SK-N-SH treated with all-trans-retinoic acid at 6 μM for 48 hours (cell line): ENCODE results near the gene SEPHS1.

Experiments
- ATAC-seq: fragments of 200-7000 bp; cut with Tn5 transposase; 3 replicates; pipeline ENCODE4 v1.9.1; 2020; ENCODE audit warnings: mild to moderate bottlenecking, moderate library complexity
- ARNTL ChIP-seq: fragments of 450-650 bp; formaldehyde crosslinking; IDR thresholded peaks from 2 replicates; pipeline ENCODE4 v1.5.0; 2020; ENCODE audit warnings: low read depth, mild to moderate bottlenecking, moderate library complexity, borderline replicate concordance
- BACH2 ChIP-seq: fragments of 250-450 bp; sonication (Bioruptor Pico); IDR thresholded peaks from 2 replicates; pipeline ENCODE4 v1.9.0; 2021; ENCODE audit warnings: mild to moderate bottlenecking, borderline replicate concordance
- CSDC2 ChIP-seq: fragments of 250-450 bp; sonication (Bioruptor Pico); IDR thresholded peaks from 2 replicates; pipeline ENCODE4 v1.5.0; 2020; ENCODE audit warnings: mild to moderate bottlenecking, moderate library complexity
- ESRRG ChIP-seq: fragments of 250-450 bp; sonication (Bioruptor Pico); IDR thresholded peaks from 2 replicates; pipeline ENCODE4 v1.6.1; 2021; ENCODE audit warnings: mild to moderate bottlenecking
- GLIS3 ChIP-seq: fragments of 250-450 bp; sonication (Bioruptor Pico); IDR thresholded peaks from 2 replicates; pipeline ENCODE4 v1.5.0; 2020; ENCODE audit warnings: mild to moderate bottlenecking, moderate library complexity
- ISL1 ChIP-seq: fragments of 250-450 bp; sonication (Bioruptor Pico); IDR thresholded peaks from 2 replicates; pipeline ENCODE4 v2.1.2; 2022; ENCODE audit warnings: mild to moderate bottlenecking, moderate library complexity
- OSR1 ChIP-seq: fragments of 250-450 bp; sonication (Bioruptor Pico); IDR thresholded peaks from 2 replicates; pipeline ENCODE4 v1.8.0; 2022; ENCODE audit warnings: moderate library complexity, mild to moderate bottlenecking, inconsistent platforms
- PATZ1 ChIP-seq: fragments of 250-450 bp; sonication (Bioruptor Pico); IDR thresholded peaks from 2 replicates; pipeline ENCODE4 v1.8.0; 2020; ENCODE audit warnings: mild to moderate bottlenecking, moderate library complexity, borderline replicate concordance
- POU6F1 ChIP-seq: fragments of 250-450 bp; sonication (Bioruptor Pico); IDR thresholded peaks from 2 replicates; pipeline ENCODE4 v1.8.0; 2021; ENCODE audit warnings: low read depth, mild to moderate bottlenecking, moderate library complexity, borderline replicate concordance
- PPARA ChIP-seq: fragments of 250-450 bp; sonication (Bioruptor Pico); IDR thresholded peaks from 2 replicates; pipeline ENCODE4 v1.5.0; 2020; ENCODE audit warnings: mild to moderate bottlenecking, borderline replicate concordance
- RARB ChIP-seq: fragments of 250-450 bp; sonication (Bioruptor Pico); IDR thresholded peaks from 2 replicates; pipeline ENCODE4 v1.8.0; 2021; ENCODE audit warnings: mild to moderate bottlenecking, moderate library complexity
- SNAI2 ChIP-seq: fragments of 250-450 bp; sonication (Bioruptor Pico); IDR thresholded peaks from 2 replicates; pipeline ENCODE4 v1.5.0; 2020; ENCODE audit warnings: mild to moderate bottlenecking, moderate library complexity
- TCF4 ChIP-seq: fragments of 250-450 bp; sonication (Bioruptor Pico); IDR thresholded peaks from 2 replicates; pipeline ENCODE4 v1.8.0; 2021; ENCODE audit warnings: mild to moderate bottlenecking, moderate library complexity, borderline replicate concordance
- TOX ChIP-seq: fragments of 250-450 bp; sonication (Bioruptor Pico); IDR thresholded peaks from 2 replicates; pipeline ENCODE4 v1.8.0; 2021; ENCODE audit warnings: mild to moderate bottlenecking, moderate library complexity, borderline replicate concordance
- ZC3H10 ChIP-seq: fragments of 250-450 bp; sonication (Bioruptor Pico); IDR thresholded peaks from 2 replicates; pipeline ENCODE4 v1.5.1; 2021; ENCODE audit warnings: mild to moderate bottlenecking, moderate library complexity
- ZFP3 ChIP-seq: fragments of 250-450 bp; sonication (Bioruptor Pico); IDR thresholded peaks from 2 replicates; pipeline ENCODE4 v1.5.0; 2020; ENCODE audit warnings: mild to moderate bottlenecking, moderate library complexity
- ZFP30 ChIP-seq: fragments of 450-650 bp; formaldehyde crosslinking; IDR thresholded peaks from 2 replicates; pipeline ENCODE4 v1.5.0; 2022; ENCODE audit warnings: mild to moderate bottlenecking, moderate library complexity
- ZNF565 ChIP-seq: fragments of 450-650 bp; formaldehyde crosslinking; conservative IDR thresholded peaks from 2 replicates; pipeline ENCODE4 v1.5.0; 2020; ENCODE audit warnings: low read depth, mild to moderate bottlenecking, moderate library complexity
- ZNF70 ChIP-seq: fragments of 450-650 bp; formaldehyde crosslinking; IDR thresholded peaks from 2 replicates; pipeline ENCODE4 v1.5.0; 2020; ENCODE audit warnings: mild to moderate bottlenecking, moderate library complexity
- ZNF8 ChIP-seq: fragments of 450-650 bp; formaldehyde crosslinking; IDR thresholded peaks from 2 replicates; pipeline ENCODE4 v1.5.0; 2020; ENCODE audit warnings: mild to moderate bottlenecking, moderate library complexity
- TF ChIP-seq, protein P1 (sequence below): fragments of 250-450 bp; sonication (Bioruptor Pico); IDR thresholded peaks from 2 replicates; pipeline ENCODE4 v1.5.1; 2020; ENCODE audit warnings: low read depth, mild to moderate bottlenecking, moderate library complexity
- TF ChIP-seq, protein P2 (sequence below): fragments of 250-450 bp; sonication (Bioruptor Pico); IDR thresholded peaks from 2 replicates; pipeline ENCODE4 v1.5.0; 2020; ENCODE audit warnings: mild to moderate bottlenecking, moderate library complexity
- TF ChIP-seq, protein P3 (sequence below): fragments of 250-450 bp; sonication (Bioruptor Pico); IDR thresholded peaks from 2 replicates; pipeline ENCODE4 v1.5.1; 2021; ENCODE audit warnings: mild to moderate bottlenecking, moderate library complexity

The SEPHS1 gene

DNA sequence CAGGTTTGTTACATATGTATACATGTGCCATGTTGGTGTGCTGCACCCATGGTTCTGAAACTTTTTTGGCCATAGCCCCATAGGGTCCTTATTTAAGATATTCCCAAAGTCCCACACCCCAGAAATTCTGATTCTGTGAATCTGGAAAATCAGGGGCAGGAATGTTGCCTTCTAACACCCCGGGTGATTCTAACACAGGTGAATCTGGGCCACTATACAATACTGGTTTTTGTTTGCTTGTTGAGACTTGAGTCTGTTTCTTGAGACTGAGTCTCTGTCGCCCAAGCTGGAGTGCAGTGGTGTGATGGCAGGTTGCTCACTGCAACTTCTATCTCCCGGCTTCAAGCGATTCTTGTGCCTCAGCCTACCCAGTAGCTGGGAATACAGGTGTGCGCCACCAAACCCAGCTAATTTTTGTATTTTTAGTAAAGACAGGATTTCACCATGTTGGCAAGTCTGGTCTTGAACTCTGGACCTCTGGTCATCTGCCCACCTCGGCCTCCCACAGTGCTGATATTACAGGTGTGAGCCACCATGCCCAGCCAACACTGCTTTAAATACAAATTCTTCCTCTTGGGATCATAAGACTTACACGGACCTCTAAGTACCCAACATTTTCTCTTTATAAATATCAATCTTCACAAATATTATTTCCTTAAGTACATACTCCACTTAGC is 31.3 kb downstream of the SEPHS1 start:
- ATAC-seq, result no peak
- TF ChIP-seq, protein P1, sequence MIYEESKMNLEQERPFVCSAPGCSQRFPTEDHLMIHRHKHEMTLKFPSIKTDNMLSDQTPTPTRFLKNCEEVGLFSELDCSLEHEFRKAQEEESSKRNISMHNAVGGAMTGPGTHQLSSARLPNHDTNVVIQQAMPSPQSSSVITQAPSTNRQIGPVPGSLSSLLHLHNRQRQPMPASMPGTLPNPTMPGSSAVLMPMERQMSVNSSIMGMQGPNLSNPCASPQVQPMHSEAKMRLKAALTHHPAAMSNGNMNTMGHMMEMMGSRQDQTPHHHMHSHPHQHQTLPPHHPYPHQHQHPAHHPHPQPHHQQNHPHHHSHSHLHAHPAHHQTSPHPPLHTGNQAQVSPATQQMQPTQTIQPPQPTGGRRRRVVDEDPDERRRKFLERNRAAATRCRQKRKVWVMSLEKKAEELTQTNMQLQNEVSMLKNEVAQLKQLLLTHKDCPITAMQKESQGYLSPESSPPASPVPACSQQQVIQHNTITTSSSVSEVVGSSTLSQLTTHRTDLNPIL (CRISPR knock-in tag), result no peak
- TF ChIP-seq TCF4, result no peak
- TF ChIP-seq ISL1 (CRISPR knock-in tag), result no peak
- TF ChIP-seq ZC3H10 (CRISPR knock-in tag), result no peak
- TF ChIP-seq CSDC2 (CRISPR knock-in tag), result no peak
- TF ChIP-seq ESRRG, result no peak
- no peak for TF ChIP-seq ZNF70 (CRISPR knock-in tag)
- TF ChIP-seq ZNF565 (CRISPR knock-in tag), result no peak
- TF ChIP-seq PPARA (CRISPR knock-in tag), result no peak
- no peak for TF ChIP-seq OSR1
- TF ChIP-seq SNAI2 (CRISPR knock-in tag), result no peak
- no peak for TF ChIP-seq ZFP30 (CRISPR knock-in tag)
- TF ChIP-seq ZFP3 (CRISPR knock-in tag), result no peak
- no peak for TF ChIP-seq ZNF8
- no peak for TF ChIP-seq RARB (CRISPR knock-in tag)
- TF ChIP-seq POU6F1, result no peak
- TF ChIP-seq GLIS3 (CRISPR knock-in tag), result no peak
- TF ChIP-seq BACH2, result no peak
- TF ChIP-seq, protein P2, sequence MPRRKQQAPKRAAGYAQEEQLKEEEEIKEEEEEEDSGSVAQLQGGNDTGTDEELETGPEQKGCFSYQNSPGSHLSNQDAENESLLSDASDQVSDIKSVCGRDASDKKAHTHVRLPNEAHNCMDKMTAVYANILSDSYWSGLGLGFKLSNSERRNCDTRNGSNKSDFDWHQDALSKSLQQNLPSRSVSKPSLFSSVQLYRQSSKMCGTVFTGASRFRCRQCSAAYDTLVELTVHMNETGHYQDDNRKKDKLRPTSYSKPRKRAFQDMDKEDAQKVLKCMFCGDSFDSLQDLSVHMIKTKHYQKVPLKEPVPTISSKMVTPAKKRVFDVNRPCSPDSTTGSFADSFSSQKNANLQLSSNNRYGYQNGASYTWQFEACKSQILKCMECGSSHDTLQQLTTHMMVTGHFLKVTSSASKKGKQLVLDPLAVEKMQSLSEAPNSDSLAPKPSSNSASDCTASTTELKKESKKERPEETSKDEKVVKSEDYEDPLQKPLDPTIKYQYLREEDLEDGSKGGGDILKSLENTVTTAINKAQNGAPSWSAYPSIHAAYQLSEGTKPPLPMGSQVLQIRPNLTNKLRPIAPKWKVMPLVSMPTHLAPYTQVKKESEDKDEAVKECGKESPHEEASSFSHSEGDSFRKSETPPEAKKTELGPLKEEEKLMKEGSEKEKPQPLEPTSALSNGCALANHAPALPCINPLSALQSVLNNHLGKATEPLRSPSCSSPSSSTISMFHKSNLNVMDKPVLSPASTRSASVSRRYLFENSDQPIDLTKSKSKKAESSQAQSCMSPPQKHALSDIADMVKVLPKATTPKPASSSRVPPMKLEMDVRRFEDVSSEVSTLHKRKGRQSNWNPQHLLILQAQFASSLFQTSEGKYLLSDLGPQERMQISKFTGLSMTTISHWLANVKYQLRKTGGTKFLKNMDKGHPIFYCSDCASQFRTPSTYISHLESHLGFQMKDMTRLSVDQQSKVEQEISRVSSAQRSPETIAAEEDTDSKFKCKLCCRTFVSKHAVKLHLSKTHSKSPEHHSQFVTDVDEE (CRISPR knock-in tag), result no peak

- TF ChIP-seq ZC3H10 (CRISPR knock-in tag) (no peak), PPARA (CRISPR knock-in tag) (no peak), RARB (CRISPR knock-in tag) (no peak), ISL1 (CRISPR knock-in tag) (no peak), ESRRG (no peak), ZNF8 (no peak), ZFP3 (CRISPR knock-in tag) (no peak), TOX (no peak), PATZ1 (CRISPR knock-in tag) (no peak), SNAI2 (CRISPR knock-in tag) (no peak), CSDC2 (CRISPR knock-in tag) (no peak), POU6F1 (no peak), BACH2 (no peak), ZNF565 (CRISPR knock-in tag) (no peak), ARNTL (no peak)
- TF ChIP-seq, protein P3, sequence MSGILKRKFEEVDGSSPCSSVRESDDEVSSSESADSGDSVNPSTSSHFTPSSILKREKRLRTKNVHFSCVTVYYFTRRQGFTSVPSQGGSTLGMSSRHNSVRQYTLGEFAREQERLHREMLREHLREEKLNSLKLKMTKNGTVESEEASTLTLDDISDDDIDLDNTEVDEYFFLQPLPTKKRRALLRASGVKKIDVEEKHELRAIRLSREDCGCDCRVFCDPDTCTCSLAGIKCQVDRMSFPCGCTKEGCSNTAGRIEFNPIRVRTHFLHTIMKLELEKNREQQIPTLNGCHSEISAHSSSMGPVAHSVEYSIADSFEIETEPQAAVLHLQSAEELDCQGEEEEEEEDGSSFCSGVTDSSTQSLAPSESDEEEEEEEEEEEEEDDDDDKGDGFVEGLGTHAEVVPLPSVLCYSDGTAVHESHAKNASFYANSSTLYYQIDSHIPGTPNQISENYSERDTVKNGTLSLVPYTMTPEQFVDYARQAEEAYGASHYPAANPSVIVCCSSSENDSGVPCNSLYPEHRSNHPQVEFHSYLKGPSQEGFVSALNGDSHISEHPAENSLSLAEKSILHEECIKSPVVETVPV (CRISPR knock-in tag), result no peak
- TF ChIP-seq, protein P1 (CRISPR knock-in tag), result no peak
- ATAC-seq, result no peak
Measured at GRCh38 chr10:13315361-13315760, 32.7 kb downstream of the SEPHS1 start.
